ENCODE measurements around the gene MCEMP1.

The MCEMP1 gene, protein sequence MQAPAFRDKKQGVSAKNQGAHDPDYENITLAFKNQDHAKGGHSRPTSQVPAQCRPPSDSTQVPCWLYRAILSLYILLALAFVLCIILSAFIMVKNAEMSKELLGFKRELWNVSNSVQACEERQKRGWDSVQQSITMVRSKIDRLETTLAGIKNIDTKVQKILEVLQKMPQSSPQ

DNA sequence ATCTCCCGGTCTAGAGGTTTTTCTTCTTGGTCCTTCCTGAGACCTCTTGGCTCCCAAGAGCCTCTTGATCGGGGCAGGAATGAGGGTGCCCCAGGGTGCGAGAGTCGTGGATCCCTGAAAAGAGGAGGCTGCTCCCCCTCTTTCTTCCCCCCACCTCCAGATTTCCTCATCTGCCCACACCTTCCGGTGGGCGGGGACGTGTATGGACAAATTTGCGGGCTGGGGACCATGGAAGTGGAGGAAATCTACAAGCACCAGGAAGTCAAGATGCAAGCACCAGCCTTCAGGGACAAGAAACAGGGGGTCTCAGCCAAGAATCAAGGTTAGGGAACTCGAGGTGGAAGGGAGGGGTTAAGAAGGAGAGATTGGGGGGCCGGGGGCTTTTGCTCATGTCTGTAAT, at the start of gene MCEMP1:
MCEMP1 (plus strand) TSS at position 237 of the 400 bp plus-strand sequence; CDS start at position 268, 31 bp downstream.
- no peak for DNase-seq (ENCODE audit: low read depth)
- TF ChIP-seq, protein P1, sequence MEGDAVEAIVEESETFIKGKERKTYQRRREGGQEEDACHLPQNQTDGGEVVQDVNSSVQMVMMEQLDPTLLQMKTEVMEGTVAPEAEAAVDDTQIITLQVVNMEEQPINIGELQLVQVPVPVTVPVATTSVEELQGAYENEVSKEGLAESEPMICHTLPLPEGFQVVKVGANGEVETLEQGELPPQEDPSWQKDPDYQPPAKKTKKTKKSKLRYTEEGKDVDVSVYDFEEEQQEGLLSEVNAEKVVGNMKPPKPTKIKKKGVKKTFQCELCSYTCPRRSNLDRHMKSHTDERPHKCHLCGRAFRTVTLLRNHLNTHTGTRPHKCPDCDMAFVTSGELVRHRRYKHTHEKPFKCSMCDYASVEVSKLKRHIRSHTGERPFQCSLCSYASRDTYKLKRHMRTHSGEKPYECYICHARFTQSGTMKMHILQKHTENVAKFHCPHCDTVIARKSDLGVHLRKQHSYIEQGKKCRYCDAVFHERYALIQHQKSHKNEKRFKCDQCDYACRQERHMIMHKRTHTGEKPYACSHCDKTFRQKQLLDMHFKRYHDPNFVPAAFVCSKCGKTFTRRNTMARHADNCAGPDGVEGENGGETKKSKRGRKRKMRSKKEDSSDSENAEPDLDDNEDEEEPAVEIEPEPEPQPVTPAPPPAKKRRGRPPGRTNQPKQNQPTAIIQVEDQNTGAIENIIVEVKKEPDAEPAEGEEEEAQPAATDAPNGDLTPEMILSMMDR (IDR thresholded peaks at IDR 0.05; ENCODE audit: control insufficient read depth, extremely low read depth, insufficient read depth): no peak
- no peak within 1 kb of the TSS for H3K4me3 ChIP-seq (ENCODE audit: low read depth, low read length)

DNA sequence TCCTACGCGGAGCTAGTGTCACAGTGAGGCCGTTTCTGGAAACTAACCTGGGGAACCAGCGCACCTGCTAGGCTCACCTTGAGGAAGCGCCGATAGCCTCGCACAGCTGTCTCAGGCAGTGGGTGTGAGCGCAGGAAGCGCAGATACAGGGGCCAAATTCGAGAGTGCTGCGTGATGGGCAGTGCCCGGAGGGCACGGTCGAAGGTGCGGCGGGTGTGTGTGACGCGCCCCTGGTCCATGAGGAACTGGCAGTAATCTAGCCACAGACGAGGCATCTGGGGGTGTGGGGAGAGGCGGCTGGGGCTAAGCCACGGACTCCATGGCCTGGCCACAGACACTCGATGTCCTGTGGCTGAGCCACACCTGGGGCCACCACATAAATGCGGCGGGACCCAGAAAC, 49.7 kb upstream of the MCEMP1 start:
- DNase-seq (ENCODE audit: low read depth): no peak
- TF ChIP-seq, protein P1 (IDR thresholded peaks at IDR 0.05; ENCODE audit: control insufficient read depth, extremely low read depth, insufficient read depth): no peak
- H3K4me3 ChIP-seq (ENCODE audit: low read depth, low read length): no peak overlapping the region

DNA sequence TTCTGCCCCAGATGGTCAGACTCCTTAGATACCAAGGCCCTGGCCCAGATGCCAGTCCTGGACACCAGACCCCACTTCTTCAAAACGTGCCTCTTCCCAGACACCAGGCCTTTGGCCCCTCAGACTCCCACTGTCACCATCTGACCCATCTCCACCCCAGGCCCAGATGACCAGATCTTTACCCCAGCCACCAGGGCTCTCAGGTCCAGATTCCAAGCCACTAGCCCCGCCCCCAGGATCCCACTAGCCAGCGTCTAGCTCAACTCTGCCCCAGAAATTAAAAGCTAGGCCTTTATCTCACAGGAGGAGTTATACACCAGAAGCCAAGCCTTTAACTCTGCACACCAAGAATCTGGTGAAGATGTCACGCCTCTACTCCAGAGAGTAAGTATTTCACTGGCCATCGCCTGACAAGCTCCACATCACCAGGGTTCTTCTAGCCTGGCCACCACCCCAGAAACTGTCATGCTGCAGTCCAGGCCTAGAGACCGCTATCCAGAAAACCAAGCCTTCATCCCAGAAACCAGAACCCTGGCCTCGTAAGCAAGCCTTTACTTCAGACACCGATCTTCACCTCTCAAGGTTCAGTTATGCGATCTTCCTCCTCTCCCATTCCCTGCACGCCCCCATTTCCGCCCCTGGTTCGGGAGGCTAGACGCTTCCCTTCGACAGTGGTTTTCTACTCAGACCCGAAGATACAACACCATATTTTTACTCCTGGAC, 48.1 kb upstream of the MCEMP1 start:
- no peak for DNase-seq (ENCODE audit: low read depth)
- TF ChIP-seq, protein P1 (IDR thresholded peaks at IDR 0.05; ENCODE audit: control insufficient read depth, extremely low read depth, insufficient read depth): no peak
- H3K4me3 ChIP-seq (ENCODE audit: low read depth, low read length): peak overlapping the region; percentile 100

DNA sequence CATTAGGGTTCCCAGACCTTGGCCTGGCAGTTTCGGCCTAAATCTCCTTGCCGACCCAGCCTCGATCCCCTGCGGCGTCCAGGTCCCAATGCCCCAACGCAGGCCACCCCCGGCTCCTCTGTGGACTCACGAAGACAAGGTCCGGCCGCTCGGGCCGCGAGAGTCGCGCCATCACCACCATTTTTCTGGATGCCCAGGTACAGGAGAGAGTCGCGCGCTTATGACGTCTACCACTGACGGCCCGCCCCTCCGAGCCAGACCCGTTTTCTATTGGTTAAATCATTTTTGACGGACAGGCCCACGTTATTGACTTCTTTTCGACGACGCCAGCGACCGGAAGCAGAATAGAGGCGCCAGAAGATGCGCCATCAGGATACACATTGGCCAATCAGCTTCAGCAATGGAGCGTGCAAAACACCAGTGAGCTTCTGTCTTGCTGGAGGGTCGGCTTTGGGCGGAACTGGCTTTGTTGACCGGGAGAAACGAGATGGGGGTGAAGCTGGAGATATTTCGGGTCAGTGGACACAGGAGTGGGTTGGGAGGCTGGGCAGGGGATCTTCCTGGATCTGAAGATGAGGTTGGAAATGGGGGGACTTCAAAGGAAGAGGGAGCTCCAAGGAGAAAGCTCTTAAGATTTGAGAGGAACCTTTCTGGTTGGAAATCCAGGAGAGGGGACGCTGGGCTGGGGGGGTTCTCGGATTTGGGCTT, 47.4 kb upstream of the MCEMP1 start, which contains the start of the genes PET100 and XAB2:
PET100 (plus strand) TSS at position 447 of the 708 bp plus-strand sequence; CDS start at position 488, 41 bp downstream.
XAB2 (minus strand) TSS at position 199 of the 708 bp plus-strand sequence; CDS start at position 181, 18 bp downstream.
- TF ChIP-seq, protein P1 (IDR thresholded peaks at IDR 0.05; ENCODE audit: control insufficient read depth, extremely low read depth, insufficient read depth): no peak
- peak; percentile 98 for DNase-seq (ENCODE audit: low read depth)
- peak within 1 kb of the TSS; percentile 100 for H3K4me3 ChIP-seq (ENCODE audit: low read depth, low read length)

DNA sequence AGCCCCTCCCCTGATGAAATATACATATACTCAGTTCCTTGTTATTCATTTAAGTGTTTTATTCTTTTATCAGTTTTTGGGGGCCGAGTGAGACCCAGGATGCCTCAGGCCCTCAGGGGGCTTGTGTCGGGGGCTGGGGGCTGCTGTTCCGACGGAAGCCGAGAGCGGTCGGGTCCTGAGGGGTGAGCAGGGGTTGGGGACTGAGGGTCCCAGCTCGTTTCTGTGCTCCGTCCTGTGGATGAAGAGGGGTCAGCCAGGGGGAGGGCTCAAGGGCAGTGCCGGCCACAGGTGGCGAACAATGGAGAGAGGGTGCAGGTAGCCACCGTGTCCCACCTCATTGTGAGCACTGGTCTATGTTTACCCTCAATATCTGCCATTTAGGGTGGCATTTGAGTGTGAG, 45.3 kb upstream of the MCEMP1 start:
- DNase-seq (ENCODE audit: low read depth): no peak
- TF ChIP-seq, protein P1 (IDR thresholded peaks at IDR 0.05; ENCODE audit: control insufficient read depth, extremely low read depth, insufficient read depth): no peak
- H3K4me3 ChIP-seq (ENCODE audit: low read depth, low read length): no peak overlapping the region

DNA sequence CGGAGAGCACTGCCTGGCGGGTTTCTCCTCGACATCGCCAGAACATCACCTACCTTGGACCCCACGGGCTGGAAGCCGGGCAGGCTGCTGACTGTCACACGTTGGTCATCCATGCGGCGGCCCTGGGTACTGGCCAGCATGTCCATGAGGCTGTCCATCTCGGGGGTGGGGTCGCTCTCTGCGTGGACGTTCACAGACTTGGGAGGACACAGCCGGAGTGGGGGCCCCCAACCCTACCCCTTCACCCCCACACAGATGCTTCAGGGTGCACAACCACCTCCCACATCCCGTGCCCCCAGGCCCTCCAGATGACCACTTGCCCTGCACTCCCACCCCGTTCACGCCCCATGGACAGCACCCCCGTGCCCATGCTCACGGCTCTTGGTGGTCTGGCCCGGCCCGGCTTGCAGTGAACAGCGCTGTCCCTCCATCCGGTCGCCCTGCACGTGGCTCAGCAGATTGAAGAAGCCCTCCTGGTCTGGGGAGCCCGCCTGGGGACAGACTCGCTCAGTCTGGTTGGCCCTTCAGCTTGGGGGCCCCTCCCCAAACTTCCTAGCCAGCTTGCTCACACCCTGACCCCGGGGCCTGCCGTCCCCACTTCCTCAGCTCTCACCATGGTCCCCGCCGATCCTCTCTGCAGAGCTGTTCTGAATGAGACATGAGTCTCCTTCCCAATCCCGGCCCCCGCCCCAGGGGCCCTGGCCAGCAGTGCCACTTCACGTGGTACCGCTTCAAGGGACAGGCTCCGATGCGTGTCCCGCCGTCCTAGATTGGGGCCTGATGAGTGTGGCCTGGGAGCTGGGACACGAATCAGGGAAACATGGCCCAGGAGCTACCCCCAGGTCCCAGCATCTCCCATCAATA, 44.3 kb upstream of the MCEMP1 start:
- TF ChIP-seq, protein P1 (IDR thresholded peaks at IDR 0.05; ENCODE audit: control insufficient read depth, extremely low read depth, insufficient read depth): no peak
- H3K4me3 ChIP-seq (ENCODE audit: low read depth, low read length): no peak overlapping the region
- DNase-seq (ENCODE audit: low read depth): no peak

All from LNCaP clone FGC (cell line).